Breast epithelium (tissue), 3 donors: Measurements from ENCODE around the gene CLSTN2.

Experiments used
- CTCF ChIP-seq, 3 donors: fragments of 450-650 bp; IDR thresholded peaks; one replicate each; pipeline ENCODE4 v1.5.1; 2016 to 2017; ENCODE audit warnings: antibody characterized with exemption in 3 of 3, mild to moderate bottlenecking in 3 of 3, moderate library complexity in 3 of 3
- POLR2AphosphoS5 ChIP-seq, 3 donors: sonication (generic); formaldehyde crosslinking; IDR thresholded peaks; one replicate each; pipeline ENCODE4 v1.6.1; 2017; ENCODE audit warnings: antibody characterized with exemption in 3 of 3

GRCh38 chr3:140530603-140531002 is 595.6 kb downstream of the CLSTN2 start:
- TF ChIP-seq CTCF (IDR thresholded peaks at IDR 0.05), result no peak
- TF ChIP-seq POLR2AphosphoS5 (IDR thresholded peaks at IDR 0.05), result no peak
